NCI-H2196 (cell line): ENCODE measurements around the gene BCAS3.

ENCODE experiments used
- DNase-seq: peaks from one replicate; lab custom pipeline; 2025; ENCODE audit not compliant: unreplicated experiment; lab: John Stamatoyannopoulos, UW

Gene BCAS3

GRCh38 chr17:61402978-61403800, 725.5 kb downstream of the BCAS3 start:
- DNase-seq = no peak

- DNase-seq = no peak
Observed at GRCh38 chr17:61403801-61404662, 726.4 kb downstream of the BCAS3 start.

- DNase-seq = no peak
Observed at GRCh38 chr17:61404663-61404912, 726.9 kb downstream of the BCAS3 start.

- no peak for DNase-seq
Observed at GRCh38 chr17:61404913-61405685, 727.4 kb downstream of the BCAS3 start.

GRCh38 chr17:61405686-61406536, 728.3 kb downstream of the BCAS3 start:
- DNase-seq = no peak

GRCh38 chr17:61406537-61406845, 728.8 kb downstream of the BCAS3 start:
- no peak for DNase-seq

- no peak for DNase-seq
Observed at GRCh38 chr17:61406971-61407911, 729.6 kb downstream of the BCAS3 start.

GRCh38 chr17:61408151-61409041, 730.7 kb downstream of the BCAS3 start:
- DNase-seq = no peak

GRCh38 chr17:61409301-61410112, 731.9 kb downstream of the BCAS3 start:
- peak; percentile 55 for DNase-seq

GRCh38 chr17:61410141-61411010, 732.7 kb downstream of the BCAS3 start:
- no peak for DNase-seq

- DNase-seq = no peak
Observed at GRCh38 chr17:61411011-61411260, 733.3 kb downstream of the BCAS3 start.

- DNase-seq = peak; percentile 31
Observed at GRCh38 chr17:61411261-61412142, 733.9 kb downstream of the BCAS3 start.

- peak; percentile 82 for DNase-seq
Observed at GRCh38 chr17:61412143-61412859, 734.6 kb downstream of the BCAS3 start.

- peak; percentile 20 for DNase-seq
Observed at GRCh38 chr17:61412860-61413660, 735.4 kb downstream of the BCAS3 start.

GRCh38 chr17:61413661-61414126, 736.0 kb downstream of the BCAS3 start:
- no peak for DNase-seq
